ENCODE data around the gene GLUL. TPM values are rescaled to one million over a fixed set of nuclear protein-coding genes. Genes with fewer than 3 reads are reported as not detected.

Gene GLUL
- total RNA-seq, 1 donor from 2014 or later = 1,362 TPM

DNA sequence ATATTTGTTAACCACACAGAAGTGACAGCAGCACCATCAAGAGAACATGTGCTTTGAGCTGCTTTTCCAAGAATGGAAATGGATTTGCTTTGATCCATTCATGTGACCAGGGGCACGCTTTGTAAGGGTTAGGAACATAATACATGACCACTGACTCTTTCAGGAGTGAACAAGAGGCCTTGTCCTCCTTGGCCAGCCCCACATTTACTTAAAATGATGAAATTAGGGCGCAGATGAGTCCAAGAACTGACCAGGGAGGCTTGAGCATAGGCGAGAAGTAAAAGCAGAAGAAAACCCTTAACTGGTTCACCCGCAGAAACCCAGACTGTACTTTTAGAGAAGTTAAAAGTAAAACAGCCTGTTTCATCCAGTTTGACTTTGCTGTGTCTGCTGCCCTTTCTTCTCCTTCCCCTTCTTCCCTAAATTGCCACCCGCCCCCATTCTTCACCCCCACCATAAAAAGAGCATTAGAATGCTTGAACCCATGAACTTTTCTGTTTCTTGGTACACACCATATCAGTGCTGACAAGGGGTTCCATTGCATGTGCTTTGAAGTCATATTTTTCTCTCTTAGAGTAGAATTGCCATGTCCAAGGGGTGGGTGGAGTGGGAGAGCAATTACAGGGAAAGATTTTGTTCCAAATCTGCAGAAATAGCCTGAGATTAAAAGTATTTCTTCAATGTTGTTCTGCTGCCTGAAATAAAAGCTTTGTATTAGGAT is 2.6 kb upstream of the GLUL start:
- Histone ChIP-seq H3K9me3 (no peaks in the 10 kb centered on the region), H3K4me3 (no peak overlapping the region), H3K36me3 (no peaks in the 10 kb centered on the region), H3K4me1 (peaks cover 29% of the 10 kb centered on the region), H3K27ac (peak overlapping the region; percentile 99), H3K27me3 (ENCODE audit: low read depth) (no peaks in the 10 kb centered on the region)
- intact Hi-C loops (cut with DNase I) = loop anchor here (10.0 kb wide), 1 partner anchor 309 kb away; no protein-coding TSS in a partner anchor
- ATAC-seq (no peak), DNase-seq (no peak)
- TF ChIP-seq, protein P1, sequence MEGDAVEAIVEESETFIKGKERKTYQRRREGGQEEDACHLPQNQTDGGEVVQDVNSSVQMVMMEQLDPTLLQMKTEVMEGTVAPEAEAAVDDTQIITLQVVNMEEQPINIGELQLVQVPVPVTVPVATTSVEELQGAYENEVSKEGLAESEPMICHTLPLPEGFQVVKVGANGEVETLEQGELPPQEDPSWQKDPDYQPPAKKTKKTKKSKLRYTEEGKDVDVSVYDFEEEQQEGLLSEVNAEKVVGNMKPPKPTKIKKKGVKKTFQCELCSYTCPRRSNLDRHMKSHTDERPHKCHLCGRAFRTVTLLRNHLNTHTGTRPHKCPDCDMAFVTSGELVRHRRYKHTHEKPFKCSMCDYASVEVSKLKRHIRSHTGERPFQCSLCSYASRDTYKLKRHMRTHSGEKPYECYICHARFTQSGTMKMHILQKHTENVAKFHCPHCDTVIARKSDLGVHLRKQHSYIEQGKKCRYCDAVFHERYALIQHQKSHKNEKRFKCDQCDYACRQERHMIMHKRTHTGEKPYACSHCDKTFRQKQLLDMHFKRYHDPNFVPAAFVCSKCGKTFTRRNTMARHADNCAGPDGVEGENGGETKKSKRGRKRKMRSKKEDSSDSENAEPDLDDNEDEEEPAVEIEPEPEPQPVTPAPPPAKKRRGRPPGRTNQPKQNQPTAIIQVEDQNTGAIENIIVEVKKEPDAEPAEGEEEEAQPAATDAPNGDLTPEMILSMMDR (IDR thresholded peaks at IDR 0.05) = no peak

DNA sequence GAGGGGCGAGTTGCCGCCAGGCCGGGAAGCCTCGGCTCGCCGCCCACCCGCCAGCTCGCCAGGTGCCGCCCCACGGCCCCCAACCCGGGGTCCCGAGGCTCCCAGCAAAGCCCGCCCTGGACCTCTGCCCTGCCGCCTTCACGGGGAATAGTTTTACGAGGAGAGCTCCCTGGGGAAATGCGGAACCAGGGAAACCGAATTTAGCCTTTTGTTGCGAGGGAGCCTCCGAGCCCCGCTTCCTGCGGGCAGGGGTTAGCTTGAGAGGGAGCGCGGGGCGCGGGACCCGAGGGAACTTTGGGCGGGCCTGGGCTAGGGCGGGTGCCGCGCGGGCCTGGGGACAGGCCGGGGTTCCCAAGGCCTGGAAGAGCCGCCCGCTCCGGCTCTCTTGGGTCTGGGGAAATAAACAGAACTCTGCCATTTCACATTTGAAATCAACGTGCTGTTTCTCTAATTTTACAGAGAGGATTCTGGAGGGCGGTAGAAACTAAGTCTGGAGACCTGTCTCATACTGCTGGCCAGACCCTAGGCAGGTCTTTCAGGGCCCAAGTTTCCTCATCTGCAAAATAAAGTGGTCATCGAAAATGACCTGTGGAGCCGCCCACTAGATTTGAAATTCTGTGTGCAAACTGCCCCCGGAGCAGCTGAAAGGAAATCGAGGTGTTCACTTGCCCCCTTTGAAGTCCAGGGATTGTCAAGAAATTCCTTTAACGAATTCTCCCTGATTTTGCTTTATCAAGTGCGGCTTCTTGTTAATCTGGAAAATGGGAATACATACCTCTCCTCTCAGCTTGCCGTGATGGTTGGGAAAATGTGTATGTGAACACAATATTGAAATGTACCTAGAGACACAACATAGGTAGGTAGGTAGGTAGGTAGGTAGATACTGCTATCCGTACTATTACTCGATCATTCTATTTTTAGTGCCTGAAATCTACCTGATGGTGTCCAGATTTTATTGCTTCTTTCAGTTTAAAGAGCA is 749 bp upstream of the GLUL start:
- peak; percentile 39 to 50 for ATAC-seq
- intact Hi-C loops (cut with DNase I) = loop anchor here (10.0 kb wide), 1 partner anchor 308 kb away; no protein-coding TSS in a partner anchor

DNA sequence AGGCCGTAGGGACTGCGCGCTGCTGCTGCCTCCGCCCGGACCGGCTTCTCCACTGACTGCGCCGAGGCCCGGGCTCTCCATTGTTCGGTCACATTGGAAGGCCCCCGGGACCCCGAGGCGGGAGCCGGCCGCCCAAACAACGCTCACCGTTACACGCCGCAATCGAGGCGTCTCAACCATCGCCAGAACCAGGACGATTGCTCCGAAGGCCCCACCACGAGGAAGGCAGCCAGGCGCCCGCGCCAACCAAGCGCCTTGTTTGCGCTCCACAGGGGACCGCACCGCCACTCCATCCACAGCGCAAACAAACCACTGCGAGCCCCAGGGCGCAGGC is 595 bp downstream of the GLUL start:
- H3K36me3 ChIP-seq = peaks cover 29% of the 10 kb centered on the region
- no peaks in the 10 kb centered on the region for H3K27me3 ChIP-seq (ENCODE audit: low read depth)
- peak overlapping the region; percentile 99 for H3K27ac ChIP-seq
- peaks cover 51% of the 10 kb centered on the region for H3K4me1 ChIP-seq
- TF ChIP-seq, protein P1 (IDR thresholded peaks at IDR 0.05) = peak; percentile 34
- DNase-seq (peak; percentile 48), ATAC-seq (peak; percentile 1 to 2)
- H3K4me3 ChIP-seq = peak overlapping the region; percentile 95
- no peaks in the 10 kb centered on the region for H3K9me3 ChIP-seq
- intact Hi-C loops (cut with DNase I) = loop anchor here (10.0 kb wide), 1 partner anchor 306 kb away; no protein-coding TSS in a partner anchor

More for the DNA sequence above, 749 bp upstream of the GLUL start:
- DNase-seq = peak; percentile 78
- TF ChIP-seq, protein P1 (IDR thresholded peaks at IDR 0.05) = no peak
- peak overlapping the region; percentile 95 for H3K4me3 ChIP-seq
- H3K36me3 ChIP-seq = peaks cover 16% of the 10 kb centered on the region
- peaks cover 43% of the 10 kb centered on the region for H3K4me1 ChIP-seq
- H3K27ac ChIP-seq = peak overlapping the region; percentile 99
- no peaks in the 10 kb centered on the region for H3K9me3 ChIP-seq
- H3K27me3 ChIP-seq (ENCODE audit: low read depth) = no peaks in the 10 kb centered on the region

DNA sequence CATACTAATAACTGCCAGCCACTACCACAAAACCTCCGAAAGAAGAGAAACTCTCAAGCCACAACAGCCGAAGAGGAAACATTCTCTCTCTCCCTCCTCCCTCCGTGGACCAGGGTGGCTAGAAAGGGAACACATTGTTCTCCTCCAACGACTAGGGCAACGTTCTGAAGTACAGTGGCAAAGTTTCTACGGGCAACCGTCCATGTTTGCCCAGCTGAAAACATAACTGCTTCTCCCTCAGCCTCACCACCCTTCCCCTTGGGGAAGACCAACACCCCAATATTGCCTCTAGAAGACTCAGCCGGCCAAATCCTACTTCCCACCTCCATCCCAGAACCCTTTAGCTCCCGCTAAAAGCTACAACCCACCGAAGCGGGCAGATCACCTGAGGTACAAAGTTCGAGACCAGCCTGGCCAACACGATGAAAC is 2.0 kb downstream of the GLUL start:
- Histone ChIP-seq H3K4me3 (peak overlapping the region; percentile 95), H3K4me1 (peaks cover 59% of the 10 kb centered on the region), H3K27me3 (ENCODE audit: low read depth) (no peaks in the 10 kb centered on the region), H3K36me3 (peaks cover 43% of the 10 kb centered on the region), H3K27ac (peak overlapping the region; percentile 99), H3K9me3 (no peaks in the 10 kb centered on the region)
- DNase-seq = peak; percentile 57
- TF ChIP-seq, protein P1 (IDR thresholded peaks at IDR 0.05) = no peak
- intact Hi-C loops (cut with DNase I) = loop anchor here (10.0 kb wide), 1 partner anchor 305 kb away; no protein-coding TSS in a partner anchor
- peak in 1 of 2 donors; percentile 3 for ATAC-seq

DNA sequence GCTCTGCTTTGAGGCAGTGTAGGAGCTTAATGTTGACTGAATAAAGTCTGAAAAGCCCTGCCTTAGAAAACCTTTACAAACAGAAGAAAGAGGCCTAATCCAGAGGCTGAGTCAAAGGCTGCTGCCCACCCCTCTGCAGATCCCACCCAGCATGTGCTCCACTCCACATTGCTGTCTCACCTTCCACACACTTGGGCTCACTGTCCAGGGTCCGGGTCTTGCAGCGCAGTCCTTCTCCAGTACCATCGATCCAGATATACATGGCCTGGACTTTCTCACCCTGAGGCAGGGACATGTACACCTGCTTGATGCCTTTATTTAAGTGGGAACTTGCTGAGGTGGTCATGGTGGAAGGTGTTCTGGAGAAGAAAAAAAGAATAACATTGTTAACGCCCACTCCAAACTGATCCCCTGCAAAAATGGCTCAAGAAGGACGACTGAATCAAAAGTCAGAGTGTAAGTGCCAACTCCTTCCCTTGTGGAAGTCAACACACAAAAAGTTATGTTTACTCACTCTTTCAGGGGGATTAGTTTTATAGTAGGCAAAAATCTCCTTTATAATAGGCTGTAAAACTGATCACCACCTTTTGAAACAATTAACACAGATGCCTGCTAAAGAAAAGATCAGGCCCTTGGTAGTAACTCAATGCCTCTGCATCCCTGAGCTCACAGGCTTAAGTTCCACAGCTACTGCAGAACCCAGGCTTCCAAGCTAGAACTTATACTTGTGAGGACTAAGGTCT is 3.0 kb downstream of the GLUL start:
- peaks cover 53% of the 10 kb centered on the region for H3K4me1 ChIP-seq
- intact Hi-C loops (cut with DNase I) = no loop called here
- peak overlapping the region; percentile 95 for H3K4me3 ChIP-seq
- H3K27ac ChIP-seq = peak overlapping the region; percentile 99
- no peaks in the 10 kb centered on the region for H3K9me3 ChIP-seq
- ATAC-seq (no peak), DNase-seq (no peak)
- H3K27me3 ChIP-seq (ENCODE audit: low read depth) = no peaks in the 10 kb centered on the region
- TF ChIP-seq, protein P1 (IDR thresholded peaks at IDR 0.05) = no peak
- peaks cover 54% of the 10 kb centered on the region for H3K36me3 ChIP-seq

Data from lower lobe of right lung (tissue), 2 donors.